Measurements from ENCODE around the gene BARX2. TPM values are rescaled to one million over a fixed set of nuclear protein-coding genes. Genes with fewer than 3 reads are reported as not detected.

Gene BARX2
- total and polyA plus RNA-seq, 12 donors, result 0.07 TPM; not detected in 11

DNA sequence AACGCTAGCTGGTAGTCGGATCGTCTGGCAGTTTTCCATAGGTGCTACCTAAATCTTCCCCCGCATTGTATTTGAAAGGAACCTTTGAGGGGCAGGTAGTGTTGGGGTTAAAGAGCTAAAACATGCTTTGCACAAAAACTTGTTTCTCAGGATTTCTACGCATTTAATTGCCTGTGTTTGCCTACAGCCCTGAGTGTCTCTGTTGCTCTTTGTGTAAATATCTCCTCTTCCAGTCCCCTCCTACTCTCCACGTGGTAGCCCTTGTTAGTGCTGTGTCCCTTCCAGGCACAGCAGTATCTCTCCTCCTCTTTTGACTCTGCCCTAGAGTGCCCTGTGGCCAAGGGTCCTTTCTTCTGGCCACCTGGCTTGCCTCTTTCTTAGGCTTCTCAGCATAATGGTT lies 81.7 kb downstream of the BARX2 start:
- WGBS, 4 donors, result 57 to 71% (median 66%) methylated on average over 6 of the region's 6 CpGs
- no peak overlapping the region for H3K27ac ChIP-seq
- H3K4me1 ChIP-seq (replicated peaks in 1 of 2), result no peaks in the 10 kb centered on the region
- no peaks in the 10 kb centered on the region for H3K9me3 ChIP-seq (replicated peaks in 1 of 3)
- H3K27me3 ChIP-seq, result no peaks in the 10 kb centered on the region
- intact Hi-C loops (cut with DNase I), result no loop called here
- DNase-seq, result no peak
- no peak overlapping the region for H3K4me3 ChIP-seq
- TF ChIP-seq, protein P1, sequence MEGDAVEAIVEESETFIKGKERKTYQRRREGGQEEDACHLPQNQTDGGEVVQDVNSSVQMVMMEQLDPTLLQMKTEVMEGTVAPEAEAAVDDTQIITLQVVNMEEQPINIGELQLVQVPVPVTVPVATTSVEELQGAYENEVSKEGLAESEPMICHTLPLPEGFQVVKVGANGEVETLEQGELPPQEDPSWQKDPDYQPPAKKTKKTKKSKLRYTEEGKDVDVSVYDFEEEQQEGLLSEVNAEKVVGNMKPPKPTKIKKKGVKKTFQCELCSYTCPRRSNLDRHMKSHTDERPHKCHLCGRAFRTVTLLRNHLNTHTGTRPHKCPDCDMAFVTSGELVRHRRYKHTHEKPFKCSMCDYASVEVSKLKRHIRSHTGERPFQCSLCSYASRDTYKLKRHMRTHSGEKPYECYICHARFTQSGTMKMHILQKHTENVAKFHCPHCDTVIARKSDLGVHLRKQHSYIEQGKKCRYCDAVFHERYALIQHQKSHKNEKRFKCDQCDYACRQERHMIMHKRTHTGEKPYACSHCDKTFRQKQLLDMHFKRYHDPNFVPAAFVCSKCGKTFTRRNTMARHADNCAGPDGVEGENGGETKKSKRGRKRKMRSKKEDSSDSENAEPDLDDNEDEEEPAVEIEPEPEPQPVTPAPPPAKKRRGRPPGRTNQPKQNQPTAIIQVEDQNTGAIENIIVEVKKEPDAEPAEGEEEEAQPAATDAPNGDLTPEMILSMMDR (IDR thresholded peaks at IDR 0.05), result no peak
- no peak for TF ChIP-seq POLR2A (IDR thresholded peaks at IDR 0.05)
- H3K36me3 ChIP-seq (replicated peaks in 1 of 2), result no peaks in the 10 kb centered on the region

- Histone ChIP-seq H3K36me3 (replicated peaks in 1 of 2) (no peaks in the 10 kb centered on the region), H3K27me3 (no peaks in the 10 kb centered on the region), H3K27ac (no peak overlapping the region), H3K4me3 (no peak overlapping the region), H3K9me3 (replicated peaks in 1 of 3) (no peaks in the 10 kb centered on the region), H3K4me1 (replicated peaks in 1 of 2) (no peaks in the 10 kb centered on the region)
- no peak for TF ChIP-seq POLR2A (IDR thresholded peaks at IDR 0.05)
- TF ChIP-seq, protein P1 (IDR thresholded peaks at IDR 0.05), result no peak
- intact Hi-C loops (cut with DNase I), result no loop called here
- WGBS, 4 donors, result 65 to 85% (median 73%) methylated on average over 3 of the region's 3 CpGs
- DNase-seq, result no peak
Observed at GRCh38 chr11:129458278-129458677, 82.6 kb downstream of the BARX2 start.

- TF ChIP-seq, protein P1 (IDR thresholded peaks at IDR 0.05), result no peak
- no peak for TF ChIP-seq POLR2A (IDR thresholded peaks at IDR 0.05)
- Histone ChIP-seq H3K4me3 (no peak overlapping the region), H3K9me3 (replicated peaks in 1 of 3) (no peaks in the 10 kb centered on the region), H3K27ac (no peak overlapping the region), H3K27me3 (no peaks in the 10 kb centered on the region), H3K36me3 (replicated peaks in 1 of 2) (no peaks in the 10 kb centered on the region), H3K4me1 (replicated peaks in 1 of 2) (no peaks in the 10 kb centered on the region)
- WGBS, 4 donors, result 40 to 51% (median 45%) methylated on average over 10 to 13 of the region's 13 CpGs
- DNase-seq, result no peak
- intact Hi-C loops (cut with DNase I), result no loop called here
Observed at GRCh38 chr11:129458756-129459535, 83.3 kb downstream of the BARX2 start.

GRCh38 chr11:129460714-129461113 lies 85.1 kb downstream of the BARX2 start:
- no peak overlapping the region for H3K27ac ChIP-seq
- TF ChIP-seq POLR2A (IDR thresholded peaks at IDR 0.05), result no peak
- TF ChIP-seq, protein P1 (IDR thresholded peaks at IDR 0.05), result no peak
- no peak for DNase-seq
- H3K4me1 ChIP-seq (replicated peaks in 1 of 2), result no peaks in the 10 kb centered on the region
- H3K36me3 ChIP-seq (replicated peaks in 1 of 2), result no peaks in the 10 kb centered on the region
- intact Hi-C loops (cut with DNase I), result no loop called here
- 78 to 83% (median 82%) methylated on average over 2 of the region's 2 CpGs for WGBS, 4 donors
- no peaks in the 10 kb centered on the region for H3K9me3 ChIP-seq (replicated peaks in 1 of 3)
- no peaks in the 10 kb centered on the region for H3K27me3 ChIP-seq
- no peak overlapping the region for H3K4me3 ChIP-seq

All from adrenal gland (tissue), 12 donors.